ENCODE data around the gene NALCN.

NALCN gene

GRCh38 chr13:101382086-101382485 lies 34.2 kb downstream of the NALCN start:
- no peak for TF ChIP-seq ZEB2 (tag by site-specific recombination; IDR thresholded peaks at IDR 0.05)
- no peak for TF ChIP-seq ZNF639 (tag by site-specific recombination; IDR thresholded peaks at IDR 0.05)
- no peak for TF ChIP-seq REPIN1 (tag by site-specific recombination; IDR thresholded peaks at IDR 0.05; ENCODE audit: low read depth)
- ChIA-PET POLR2A (no interaction called here), CTCF (no interaction called here)
- Histone ChIP-seq H3K9me3 (ENCODE audit: control insufficient read depth, insufficient read depth, low read depth, low read length) (no peaks in the 10 kb centered on the region), H3K27ac (ENCODE audit: extremely low read depth, low read depth, low read length) (no peak overlapping the region), H3K4me3 (ENCODE audit: low read depth, low read length) (no peak overlapping the region), H3K4me1 (ENCODE audit: control insufficient read depth, insufficient read depth, low read length) (no peaks in the 10 kb centered on the region), H3K36me3 (ENCODE audit: control insufficient read depth in 2 of 2, insufficient read depth in 1 of 2, low read length in 2 of 2) (no peaks in the 10 kb centered on the region)

GRCh38 chr13:101360525-101360924 lies 55.8 kb downstream of the NALCN start:
- no peaks in the 10 kb centered on the region for H3K9me3 ChIP-seq (ENCODE audit: control insufficient read depth, insufficient read depth, low read depth, low read length)
- no peak overlapping the region for H3K4me3 ChIP-seq (ENCODE audit: low read depth, low read length)
- no peak overlapping the region for H3K27ac ChIP-seq (ENCODE audit: extremely low read depth, low read depth, low read length)
- no peaks in the 10 kb centered on the region for H3K4me1 ChIP-seq (ENCODE audit: control insufficient read depth, insufficient read depth, low read length)
- H3K36me3 ChIP-seq (ENCODE audit: control insufficient read depth in 2 of 2, insufficient read depth in 1 of 2, low read length in 2 of 2) = no peaks in the 10 kb centered on the region
- TF ChIP-seq ZFHX2 (tag by site-specific recombination; conservative IDR thresholded peaks at IDR 0.05) (no peak), ZNF560 (tag by site-specific recombination; IDR thresholded peaks at IDR 0.05; ENCODE audit: borderline replicate concordance) (no peak), ZNF501 (tag by site-specific recombination; IDR thresholded peaks at IDR 0.05) (no peak), ZNF211 (tag by site-specific recombination; IDR thresholded peaks at IDR 0.05; ENCODE audit: low read depth) (no peak), ZNF621 (tag by site-specific recombination; IDR thresholded peaks at IDR 0.05) (no peak), ZNF513 (tag by site-specific recombination; IDR thresholded peaks at IDR 0.05) (no peak), ZNF600 (tag by site-specific recombination; IDR thresholded peaks at IDR 0.05) (no peak), PRDM10 (tag by site-specific recombination; IDR thresholded peaks at IDR 0.05) (no peak), ZBTB10 (tag by site-specific recombination; IDR thresholded peaks at IDR 0.05) (no peak), ZNF175 (tag by site-specific recombination; IDR thresholded peaks at IDR 0.05) (no peak), ZNF132 (tag by site-specific recombination; IDR thresholded peaks at IDR 0.05; ENCODE audit: borderline replicate concordance) (no peak), SP3 (tag by site-specific recombination; IDR thresholded peaks at IDR 0.05) (no peak), ZNF114 (tag by site-specific recombination; IDR thresholded peaks at IDR 0.05) (no peak), ZNF571 (tag by site-specific recombination; IDR thresholded peaks at IDR 0.05) (no peak), ZXDB (tag by site-specific recombination; IDR thresholded peaks at IDR 0.05) (no peak), WT1 (tag by site-specific recombination; IDR thresholded peaks at IDR 0.05) (no peak)
- CTCF ChIA-PET = no interaction called here
- POLR2A ChIA-PET = no interaction called here

Data from HEK293 (cell line).